OCI-LY3 (cell line): ENCODE measurements around the gene SUSD1.

ENCODE experiments used
- CTCF ChIP-seq: fragments of 200-600, 300-600 bp; sonication (generic); IDR thresholded peaks from 2 replicates; pipeline ENCODE4 v1.5.1; 2014; ENCODE audit warnings: antibody characterized with exemption, low read length, low read depth
- EZH2phosphoT487 ChIP-seq: fragments of 200-600 bp; shearing (Covaris generic); IDR thresholded peaks from 2 replicates; pipeline ENCODE4 v1.6.1; 2018; ENCODE audit warnings: antibody characterized with exemption, mixed run types, low read depth

- no peak for TF ChIP-seq CTCF
- no peak for TF ChIP-seq EZH2phosphoT487
Observed at GRCh38 chr9:112186695-112187094, 11.6 kb upstream of the SUSD1 start.
